Stimulated activated naive CD8-positive, alpha-beta T cell treated with anti-CD3 and anti-CD28 coated beads, Interleukin-15, amount 100 ng/mL, for 72 hours (primary cell): ENCODE measurements around the gene SMCO4.
"Not testable (repeated sequence)": the region's sequence is repeated elsewhere in the genome, so short reads cannot be mapped to it uniquely, and the experiment has no call there.

Source experiments
- ATAC-seq: fragments of 150-1000 bp; cut with Tn5 transposase; 2 replicates; pipeline ENCODE4 v1.10.0; 2021; ENCODE audit warnings: mild to moderate bottlenecking, moderate library complexity
- DNase-seq, 2 donors: peaks; one replicate each; pipeline ENCODE4 v3.0.0; 2021 to 2022
- H3K27ac Mint-ChIP-seq, 2 donors: one replicate each; pipeline ENCODE4 v1.8.0; 2022; ENCODE audit warnings: mild to moderate bottlenecking in 2 of 2, mixed read lengths in 2 of 2, moderate library complexity in 2 of 2
- H3K27me3 Mint-ChIP-seq: one replicate; pipeline ENCODE4 v1.8.0; 2022; ENCODE audit warnings: mixed read lengths
- H3K4me1 Mint-ChIP-seq: one replicate; pipeline ENCODE4 v1.8.0; 2022; ENCODE audit warnings: mild to moderate bottlenecking, mixed read lengths
- H3K4me3 Mint-ChIP-seq, 2 donors: one replicate each; pipeline ENCODE4 v1.8.0; 2022; ENCODE audit warnings: mild to moderate bottlenecking in 2 of 2, mixed read lengths in 2 of 2, moderate library complexity in 1 of 2
- H3K9me3 Mint-ChIP-seq, 2 donors: one replicate each; pipeline ENCODE4 v1.8.0; 2022; ENCODE audit warnings: mixed read lengths in 2 of 2

The SMCO4 gene

GRCh38 chr11:93543292-93543977, at the start of gene SMCO4:
TSS of gene SMCO4 (minus strand) at chr11:93543391. CDS start at chr11:93479189, 64,202 bp downstream.
- peak within 1 kb of the TSS; percentile 91 to 96 for H3K4me3 Mint-ChIP-seq
- ATAC-seq (peak; percentile 81), DNase-seq (peak; percentile 52 to 71)
- H3K4me1 Mint-ChIP-seq = peaks cover 21% of the 10 kb centered on the region
- peaks cover 29% of the 10 kb centered on the region for H3K27me3 Mint-ChIP-seq
- H3K27ac Mint-ChIP-seq = peak within 1 kb of the TSS; percentile 36 to 90
- H3K9me3 Mint-ChIP-seq = no peaks in the 10 kb centered on the region

GRCh38 chr11:93591247-93591898, 48.2 kb upstream of the SMCO4 start:
- ATAC-seq (no peak), DNase-seq (no peak)

GRCh38 chr11:93589347-93589746, 46.2 kb upstream of the SMCO4 start:
- no peaks in the 10 kb centered on the region for H3K9me3 Mint-ChIP-seq
- H3K4me3 Mint-ChIP-seq = no peak overlapping the region
- no peak overlapping the region for H3K27ac Mint-ChIP-seq
- no peak for DNase-seq
- H3K4me1 Mint-ChIP-seq = no peaks in the 10 kb centered on the region
- peaks cover 25% of the 10 kb centered on the region for H3K27me3 Mint-ChIP-seq
- ATAC-seq = no peak

More at GRCh38 chr11:93591247-93591898, 48.2 kb upstream of the SMCO4 start:
- Mint-ChIP-seq H3K9me3 (no peaks in the 10 kb centered on the region), H3K4me3 (no peak overlapping the region), H3K4me1 (no peaks in the 10 kb centered on the region), H3K27me3 (peaks cover 24% of the 10 kb centered on the region), H3K27ac (no peak overlapping the region)

- Mint-ChIP-seq H3K27ac (no peak overlapping the region), H3K4me1 (no peaks in the 10 kb centered on the region), H3K27me3 (peaks cover 33% of the 10 kb centered on the region)
Observed at GRCh38 chr11:93587858-93588581, 44.8 kb upstream of the SMCO4 start.

GRCh38 chr11:93587425-93587824, 44.2 kb upstream of the SMCO4 start:
- DNase-seq, H3K27ac Mint-ChIP-seq, H3K4me1 Mint-ChIP-seq, H3K9me3 Mint-ChIP-seq, ATAC-seq, H3K4me3 Mint-ChIP-seq: not testable (repeated sequence)
- H3K27me3 Mint-ChIP-seq = peaks cover 39% of the 10 kb centered on the region

More at GRCh38 chr11:93587858-93588581, 44.8 kb upstream of the SMCO4 start:
- Mint-ChIP-seq H3K4me3 (no peak overlapping the region), H3K9me3 (no peaks in the 10 kb centered on the region)
- ATAC-seq = no peak
- DNase-seq = no peak

- no peak for ATAC-seq
- H3K27ac Mint-ChIP-seq = no peak overlapping the region
- no peak for DNase-seq
Observed at GRCh38 chr11:93585758-93586157, 42.6 kb upstream of the SMCO4 start.

GRCh38 chr11:93583490-93583889, 40.3 kb upstream of the SMCO4 start:
- peaks cover 42% of the 10 kb centered on the region for H3K27me3 Mint-ChIP-seq
- ATAC-seq (no peak), DNase-seq (no peak)

More at GRCh38 chr11:93585758-93586157, 42.6 kb upstream of the SMCO4 start:
- Mint-ChIP-seq H3K27me3 (peaks cover 51% of the 10 kb centered on the region), H3K4me1 (no peaks in the 10 kb centered on the region), H3K4me3 (no peak overlapping the region), H3K9me3 (no peaks in the 10 kb centered on the region)

GRCh38 chr11:93579187-93579751, 36.1 kb upstream of the SMCO4 start:
- no peak overlapping the region for H3K27ac Mint-ChIP-seq
- peaks cover 25% of the 10 kb centered on the region for H3K27me3 Mint-ChIP-seq
- no peaks in the 10 kb centered on the region for H3K4me1 Mint-ChIP-seq
- no peak overlapping the region for H3K4me3 Mint-ChIP-seq
- H3K9me3 Mint-ChIP-seq = no peaks in the 10 kb centered on the region
- no peak for ATAC-seq
- DNase-seq = no peak

More at GRCh38 chr11:93583490-93583889, 40.3 kb upstream of the SMCO4 start:
- Mint-ChIP-seq H3K4me3 (no peak overlapping the region), H3K4me1 (no peaks in the 10 kb centered on the region), H3K9me3 (no peaks in the 10 kb centered on the region), H3K27ac (no peak overlapping the region)

- Mint-ChIP-seq H3K4me3 (no peak overlapping the region), H3K4me1 (no peaks in the 10 kb centered on the region), H3K9me3 (no peaks in the 10 kb centered on the region), H3K27me3 (peaks cover 11% of the 10 kb centered on the region), H3K27ac (no peak overlapping the region)
- DNase-seq = no peak
- ATAC-seq = no peak
Observed at GRCh38 chr11:93577286-93577685, 34.1 kb upstream of the SMCO4 start.

- not testable (repeated sequence) for H3K9me3 Mint-ChIP-seq, DNase-seq, H3K27me3 Mint-ChIP-seq, ATAC-seq, H3K27ac Mint-ChIP-seq, H3K4me3 Mint-ChIP-seq, H3K4me1 Mint-ChIP-seq
Observed at GRCh38 chr11:93576870-93577269, 33.7 kb upstream of the SMCO4 start.

- no peak overlapping the region for H3K4me3 Mint-ChIP-seq
- H3K9me3 Mint-ChIP-seq = no peaks in the 10 kb centered on the region
- DNase-seq = no peak
- no peak for ATAC-seq
- H3K27ac Mint-ChIP-seq = no peak overlapping the region
- H3K27me3 Mint-ChIP-seq = no peaks in the 10 kb centered on the region
- no peaks in the 10 kb centered on the region for H3K4me1 Mint-ChIP-seq
Observed at GRCh38 chr11:93574638-93575220, 31.5 kb upstream of the SMCO4 start.

- Mint-ChIP-seq H3K9me3 (no peaks in the 10 kb centered on the region), H3K27me3 (no peaks in the 10 kb centered on the region), H3K4me1 (no peaks in the 10 kb centered on the region), H3K27ac (no peak overlapping the region), H3K4me3 (no peak overlapping the region)
- ATAC-seq (peak; percentile 49), DNase-seq (no peak)
Observed at GRCh38 chr11:93573184-93573583, 30.0 kb upstream of the SMCO4 start.

GRCh38 chr11:93572621-93573020, 29.4 kb upstream of the SMCO4 start:
- Mint-ChIP-seq H3K4me3 (no peak overlapping the region), H3K27ac (no peak overlapping the region), H3K9me3 (no peaks in the 10 kb centered on the region), H3K4me1 (no peaks in the 10 kb centered on the region), H3K27me3 (no peaks in the 10 kb centered on the region)
- ATAC-seq (no peak), DNase-seq (no peak)

- Mint-ChIP-seq H3K4me1 (no peaks in the 10 kb centered on the region), H3K9me3 (no peaks in the 10 kb centered on the region), H3K27me3 (no peaks in the 10 kb centered on the region), H3K4me3 (no peak overlapping the region), H3K27ac (no peak overlapping the region)
- no peak for ATAC-seq
- DNase-seq = no peak
Observed at GRCh38 chr11:93572171-93572570, 29.0 kb upstream of the SMCO4 start.

- H3K4me3 Mint-ChIP-seq = no peak overlapping the region
- no peak overlapping the region for H3K27ac Mint-ChIP-seq
- no peaks in the 10 kb centered on the region for H3K27me3 Mint-ChIP-seq
- H3K9me3 Mint-ChIP-seq = no peaks in the 10 kb centered on the region
- no peak for DNase-seq
- H3K4me1 Mint-ChIP-seq = no peaks in the 10 kb centered on the region
- no peak for ATAC-seq
Observed at GRCh38 chr11:93571612-93572011, 28.4 kb upstream of the SMCO4 start.
